SU-DHL-6 (cell line): ENCODE data around the gene UGT3A1.

Experiments used
- H2AFZ ChIP-seq: fragments of 200-600 bp; sonication (generic); 2 replicates; pipeline ENCODE4 v1.6.1; 2014; ENCODE audit warnings: low read depth, mild to moderate bottlenecking, moderate library complexity, mixed read lengths, antibody characterized with exemption, low read length; ENCODE audit not compliant: severe bottlenecking
- H3F3A ChIP-seq: fragments of 200-600 bp; shearing (Covaris generic); 2 replicates; pipeline ENCODE4 v1.6.0; 2016; ENCODE audit warnings: antibody characterized with exemption, mild to moderate bottlenecking; ENCODE audit not compliant: insufficient read depth
- H3K27ac ChIP-seq: fragments of 200-600 bp; sonication (generic); 2 replicates; pipeline ENCODE4 v1.5.1; 2016; ENCODE audit warnings: low read depth, mild to moderate bottlenecking, low read length, moderate library complexity, mixed read lengths
- H3K27me3 ChIP-seq: fragments of 200-600 bp; sonication (generic), shearing (Covaris generic); 2 replicates; pipeline ENCODE4 v1.6.0; 2014; ENCODE audit warnings: mild to moderate bottlenecking, low read length
- H3K36me3 ChIP-seq: fragments of 200-600 bp; sonication (generic); 2 replicates; pipeline ENCODE4 v1.6.1; 2014; ENCODE audit warnings: mild to moderate bottlenecking, low read length, mixed read lengths
- H3K4me2 ChIP-seq: fragments of 300-600, 200-600 bp; shearing (Covaris generic), sonication (generic); 2 replicates; pipeline ENCODE4 v1.6.0; 2014; ENCODE audit warnings: low read length, low read depth, mild to moderate bottlenecking; ENCODE audit not compliant: poor library complexity, severe bottlenecking
- H3K4me3 ChIP-seq: fragments of 200-600 bp; sonication (generic); 2 replicates; pipeline ENCODE4 v1.5.1; 2014; ENCODE audit warnings: antibody characterized with exemption, low read length, mild to moderate bottlenecking, mixed read lengths; ENCODE audit not compliant: insufficient read depth, poor library complexity, severe bottlenecking
- H3K79me2 ChIP-seq: fragments of 200-600 bp; sonication (generic); 2 replicates; pipeline ENCODE4 v1.6.1; 2014; ENCODE audit warnings: mild to moderate bottlenecking, low read length, moderate library complexity; ENCODE audit not compliant: insufficient read depth
- H3K9ac ChIP-seq: fragments of 200-600 bp; sonication (generic); 2 replicates; pipeline ENCODE4 v1.7.0; 2014; ENCODE audit warnings: mild to moderate bottlenecking, low read length
- H3K9me2 ChIP-seq: fragments of 200-600 bp; sonication (generic); replicated peaks from 2 replicates; pipeline ENCODE4 v1.6.1; 2014; ENCODE audit warnings: low read length; ENCODE audit not compliant: insufficient read depth
- H3K9me3 ChIP-seq: fragments of 200-600 bp; sonication (generic); 2 replicates; pipeline ENCODE4 v1.6.1; 2014; ENCODE audit warnings: low read length, mixed read lengths; ENCODE audit not compliant: insufficient read depth
- H4K20me1 ChIP-seq: fragments of 200-600 bp; sonication (generic); 2 replicates; pipeline ENCODE4 v1.6.1; 2014; ENCODE audit warnings: low read depth, mild to moderate bottlenecking, antibody characterized with exemption, low read length, moderate library complexity, mixed read lengths
- CTCF ChIP-seq: fragments of 200-600 bp; sonication (generic); IDR thresholded peaks from one replicate; pipeline ENCODE4 v1.5.1; 2017; ENCODE audit warnings: antibody characterized with exemption, mild to moderate bottlenecking, low read length, moderate library complexity; ENCODE audit not compliant: insufficient read depth, poor library complexity, severe bottlenecking
- EZH2phosphoT487 ChIP-seq: fragments of 200-600 bp; sonication (generic), shearing (Covaris generic); conservative IDR thresholded peaks from 2 replicates; pipeline ENCODE4 v1.6.1; 2018; ENCODE audit warnings: mild to moderate bottlenecking, antibody characterized with exemption, low read length, moderate library complexity, mixed read lengths

Gene UGT3A1

GRCh38 chr5:35956429-35956828, 34.8 kb downstream of the UGT3A1 start:
- TF ChIP-seq EZH2phosphoT487 (no peak), CTCF (no peak)
- H3K9me2 ChIP-seq, result no peaks in the 10 kb centered on the region
- H3K4me3 ChIP-seq, result no peak overlapping the region
- H4K20me1 ChIP-seq, result no peaks in the 10 kb centered on the region
- no peak overlapping the region for H2AFZ ChIP-seq
- no peak overlapping the region for H3K27ac ChIP-seq
- no peak overlapping the region for H3K9ac ChIP-seq
- no peak overlapping the region for H3K4me2 ChIP-seq
- no peaks in the 10 kb centered on the region for H3K9me3 ChIP-seq
- H3K79me2 ChIP-seq, result no peaks in the 10 kb centered on the region
- H3K27me3 ChIP-seq, result no peaks in the 10 kb centered on the region
- H3F3A ChIP-seq, result no peaks in the 10 kb centered on the region
- H3K36me3 ChIP-seq, result no peaks in the 10 kb centered on the region

- H3K9me2 ChIP-seq, result no peaks in the 10 kb centered on the region
- H4K20me1 ChIP-seq, result no peaks in the 10 kb centered on the region
- H3F3A ChIP-seq, result no peaks in the 10 kb centered on the region
- TF ChIP-seq EZH2phosphoT487 (no peak), CTCF (no peak)
- H3K4me3 ChIP-seq, result no peak overlapping the region
- no peak overlapping the region for H3K27ac ChIP-seq
- H3K9ac ChIP-seq, result no peak overlapping the region
- H2AFZ ChIP-seq, result no peak overlapping the region
- no peaks in the 10 kb centered on the region for H3K27me3 ChIP-seq
- no peaks in the 10 kb centered on the region for H3K79me2 ChIP-seq
- H3K9me3 ChIP-seq, result no peaks in the 10 kb centered on the region
- no peaks in the 10 kb centered on the region for H3K36me3 ChIP-seq
- H3K4me2 ChIP-seq, result no peak overlapping the region
Measured at GRCh38 chr5:35954175-35954574, 37.0 kb downstream of the UGT3A1 start.

- H3K36me3 ChIP-seq, result no peaks in the 10 kb centered on the region
Measured at GRCh38 chr5:35947085-35947484, 44.1 kb downstream of the UGT3A1 start.

More at GRCh38 chr5:35947085-35947484, 44.1 kb downstream of the UGT3A1 start:
- H3K79me2 ChIP-seq, result no peaks in the 10 kb centered on the region
- H3K27ac ChIP-seq, result no peak overlapping the region
- H3K9me2 ChIP-seq, result no peaks in the 10 kb centered on the region
- no peak overlapping the region for H3K4me2 ChIP-seq
- no peaks in the 10 kb centered on the region for H3F3A ChIP-seq
- H4K20me1 ChIP-seq, result no peaks in the 10 kb centered on the region
- H3K9me3 ChIP-seq, result no peaks in the 10 kb centered on the region
- H3K4me3 ChIP-seq, result no peak overlapping the region
- H3K27me3 ChIP-seq, result no peaks in the 10 kb centered on the region
- no peak overlapping the region for H2AFZ ChIP-seq
- TF ChIP-seq EZH2phosphoT487 (no peak), CTCF (no peak)
- H3K9ac ChIP-seq, result no peak overlapping the region
